Liver (tissue), 9 donors: ENCODE results near the gene IFT43. TPM values are rescaled to one million over a fixed set of nuclear protein-coding genes. Genes with fewer than 3 reads are reported as not detected.

ENCODE experiments used
- DNase-seq: peaks from one replicate; pipeline ENCODE4 v3.0.0-alpha.2; 2017; ENCODE audit warnings: low spot score
- H3K27ac ChIP-seq, 2 donors: one replicate each; pipeline ENCODE4 v1.7.0; 2013; ENCODE audit warnings: inconsistent platforms in 2 of 2, low read length in 2 of 2, control low read depth in 1 of 2, low read depth in 1 of 2, mild to moderate bottlenecking in 1 of 2
- H3K27me3 ChIP-seq, 4 donors: one replicate each; pipeline versions ENCODE4 v1.6.1 to v1.7.0; 2013; ENCODE audit warnings: low read length in 3 of 4, inconsistent platforms in 1 of 4, mild to moderate bottlenecking in 1 of 4, moderate library complexity in 1 of 4; ENCODE audit not compliant: control insufficient read depth in 4 of 4, insufficient read depth in 4 of 4
- H3K36me3 ChIP-seq, 4 donors: one replicate each; pipeline versions ENCODE4 v1.6.1 to v1.7.0; 2013; ENCODE audit warnings: low read length in 3 of 4, mild to moderate bottlenecking in 3 of 4, low read depth in 1 of 4, moderate library complexity in 1 of 4; ENCODE audit not compliant: control insufficient read depth in 4 of 4, insufficient read depth in 3 of 4
- H3K4me1 ChIP-seq, 4 donors: one replicate each; pipeline versions ENCODE4 v1.6.1 to v1.7.0; 2013; ENCODE audit warnings: low read length in 3 of 4, mild to moderate bottlenecking in 3 of 4, moderate library complexity in 1 of 4; ENCODE audit not compliant: control insufficient read depth in 4 of 4, insufficient read depth in 4 of 4
- H3K4me3 ChIP-seq, 3 donors: one replicate each; pipeline versions ENCODE4 v1.6.1 to v1.7.0; 2013; ENCODE audit warnings: low read length in 3 of 3, control low read depth in 1 of 3, low read depth in 1 of 3, mild to moderate bottlenecking in 1 of 3
- H3K9ac ChIP-seq, 2 donors: one replicate each; pipeline ENCODE4 v1.7.0; 2013; ENCODE audit warnings: low read length in 2 of 2, mild to moderate bottlenecking in 2 of 2, moderate library complexity in 2 of 2, control low read depth in 1 of 2, low read depth in 1 of 2
- H3K9me3 ChIP-seq, 4 donors: one replicate each; pipeline versions ENCODE4 v1.6.1 to v1.7.0; 2013; ENCODE audit warnings: low read length in 3 of 4; ENCODE audit not compliant: control insufficient read depth in 4 of 4
- ATF3 ChIP-seq: IDR thresholded peaks from 2 replicates; pipeline ENCODE4 v1.6.1; 2016; ENCODE audit warnings: antibody characterized with exemption
- CTCF ChIP-seq: fragments of 150-350 bp; IDR thresholded peaks from 2 replicates; pipeline ENCODE4 v1.5.1; 2017; ENCODE audit warnings: improper control_type of control experiment, low read depth, low read length; ENCODE audit not compliant: missing input control
- EGR1 ChIP-seq, 2 donors: IDR thresholded peaks; 2 replicates each; pipeline ENCODE4 v1.6.1; 2016 to 2018; ENCODE audit warnings: antibody characterized with exemption in 2 of 2, low read depth in 2 of 2
- FOXA1 ChIP-seq: IDR thresholded peaks from 2 replicates; pipeline ENCODE4 v1.6.1; 2016; ENCODE audit warnings: antibody characterized with exemption
- FOXA2 ChIP-seq: IDR thresholded peaks from 2 replicates; pipeline ENCODE4 v1.6.1; 2016; ENCODE audit warnings: antibody characterized with exemption
- GABPA ChIP-seq, 2 donors: IDR thresholded peaks in 1 of 2; conservative IDR thresholded peaks in 1 of 2; 2 replicates each; pipeline ENCODE4 v1.6.1; 2016; ENCODE audit warnings: antibody characterized with exemption in 2 of 2, mild to moderate bottlenecking in 1 of 2, moderate library complexity in 1 of 2
- HNF4A ChIP-seq, 2 donors: conservative IDR thresholded peaks; 2 replicates each; pipeline ENCODE4 v1.6.1; 2016; ENCODE audit warnings: antibody characterized with exemption in 2 of 2, mild to moderate bottlenecking in 2 of 2
- HNF4G ChIP-seq: IDR thresholded peaks from 2 replicates; pipeline ENCODE4 v1.6.1; 2016; ENCODE audit warnings: antibody characterized with exemption
- JUND ChIP-seq, 2 donors: IDR thresholded peaks; 2 replicates each; pipeline ENCODE4 v1.6.1; 2016; ENCODE audit warnings: antibody characterized with exemption in 2 of 2
- MAX ChIP-seq: IDR thresholded peaks from 2 replicates; pipeline ENCODE4 v1.6.1; 2016; ENCODE audit warnings: antibody characterized with exemption
- NR2F2 ChIP-seq: IDR thresholded peaks from 2 replicates; pipeline ENCODE4 v1.6.1; 2016; ENCODE audit warnings: antibody characterized with exemption
- RAD21 ChIP-seq, 2 donors: IDR thresholded peaks; 2 replicates each; pipeline ENCODE4 v1.6.1; 2016; ENCODE audit warnings: antibody characterized with exemption in 2 of 2, mild to moderate bottlenecking in 2 of 2
- REST ChIP-seq: IDR thresholded peaks from 2 replicates; pipeline ENCODE4 v1.6.1; 2016; ENCODE audit warnings: antibody characterized with exemption, mild to moderate bottlenecking
- RXRA ChIP-seq, 2 donors: IDR thresholded peaks; 2 replicates each; pipeline ENCODE4 v1.6.1; 2017 to 2018; ENCODE audit warnings: antibody characterized with exemption in 2 of 2, mild to moderate bottlenecking in 1 of 2
- SP1 ChIP-seq: IDR thresholded peaks from 2 replicates; pipeline ENCODE4 v1.6.1; 2018; ENCODE audit warnings: antibody characterized with exemption, mild to moderate bottlenecking
- TAF1 ChIP-seq: conservative IDR thresholded peaks from 2 replicates; pipeline ENCODE4 v1.6.1; 2016; ENCODE audit warnings: antibody characterized with exemption, mild to moderate bottlenecking
- YY1 ChIP-seq: IDR thresholded peaks from 2 replicates; pipeline ENCODE4 v1.6.1; 2016; ENCODE audit warnings: antibody characterized with exemption, mild to moderate bottlenecking
- ZBTB33 ChIP-seq: IDR thresholded peaks from 2 replicates; pipeline ENCODE4 v1.6.1; 2016; ENCODE audit warnings: antibody characterized with exemption
- WGBS: extraction: QIAGEN DNeasy Blood & Tissue Kit; methylation state at CpG from one replicate; pipeline ENCODE4 v1.1.7; 2013; 5-methylcytosine and 5-hydroxymethylcytosine counted together
- polyA plus RNA-seq, 2 donors: library from polyadenylated mRNA; stranded (reverse) in 1 of 2; unstranded in 1 of 2; fragments of 200-250 nt in 1 of 2; fragments of >200 nt in 1 of 2; fragmentation: Nextera tagmentation in 1 of 2; extraction: Ambion mirVana in 1 of 2; gene quantifications; one replicate each; pipeline versions ENCODE4 v1.2.1 to v1.2.3, GENCODE V29; 2013 to 2015
- total RNA-seq, 2 donors: library from RNA; depleted of rRNA; stranded (reverse); fragments of >200 nt; gene quantifications; one replicate each; pipeline ENCODE4 v1.2.3, GENCODE V29; 2014
- donor health status: healthy.
- donor health status: healthy.
- donor health status: healthy.
- donor health status: healthy.
- donor health status: healthy.

The IFT43 gene
- total and polyA plus RNA-seq, 4 donors = 7.8 to 33.6 (median 19.3) TPM

GRCh38 chr14:76101391-76102379 is 116.1 kb downstream of the IFT43 start:
- 70% methylated on average over 10 of the region's 10 CpGs for WGBS
- Histone ChIP-seq H3K27me3 (no peaks in the 10 kb centered on the region), H3K9ac (no peak overlapping the region), H3K4me3 (no peak overlapping the region), H3K9me3 (no peaks in the 10 kb centered on the region), H3K4me1 (no peaks in the 10 kb centered on the region), H3K36me3 (no peaks in the 10 kb centered on the region), H3K27ac (no peak overlapping the region)
- no peak for TF ChIP-seq FOXA2
- no peak for DNase-seq

GRCh38 chr14:76104802-76105355 is 119.3 kb downstream of the IFT43 start:
- Histone ChIP-seq H3K4me3 (no peak overlapping the region), H3K27ac (no peak overlapping the region), H3K27me3 (no peaks in the 10 kb centered on the region), H3K36me3 (no peaks in the 10 kb centered on the region), H3K9ac (no peak overlapping the region), H3K4me1 (no peaks in the 10 kb centered on the region), H3K9me3 (no peaks in the 10 kb centered on the region)
- TF ChIP-seq NR2F2 (no peak), ZBTB33 (no peak), JUND (IDR thresholded peaks at IDR 0.05) (no peak), CTCF (no peak), HNF4G (no peak), REST (no peak), ATF3 (no peak), YY1 (no peak), EGR1 (IDR thresholded peaks at IDR 0.05; ENCODE audit: low read depth in 2 of 2) (no peak), RAD21 (IDR thresholded peaks at IDR 0.05) (no peak), GABPA (IDR thresholded peaks at IDR 0.05 in 1 of 2, conservative IDR thresholded peaks at IDR 0.05 in 1 of 2) (no peak), SP1 (no peak), MAX (no peak), TAF1 (no peak), FOXA2 (no peak), RXRA (IDR thresholded peaks at IDR 0.05) (no peak), FOXA1 (no peak), HNF4A (conservative IDR thresholded peaks at IDR 0.05) (no peak)
- no peak for DNase-seq
- WGBS = 75% methylated on average over 8 of the region's 8 CpGs
